T-cell (primary cell): ENCODE results near the gene FMNL3. TPM values are rescaled to one million over a fixed set of nuclear protein-coding genes. Genes with fewer than 3 reads are reported as not detected.

Experiments
- ATAC-seq, 4 experiments: fragments of 200-7000 bp in 3 of 4; fragments of 150-1000 bp in 1 of 4; cut with Tn5 transposase; replicated peaks in 1 of 4; 1 replicate in 3 of 4; 2 replicates in 1 of 4; pipeline ENCODE4 v1.10.0; 2021; ENCODE audit warnings: moderate library complexity in 3 of 4, mild to moderate bottlenecking in 2 of 4, moderate number of reproducible peaks in 1 of 4
- CTCF ChIA-PET, 2 donors: fragments of 300-600 bp; sonication (Branson Sonifier 250); formaldehyde crosslinking; loops; one replicate each; lab custom pipeline; 2022; ENCODE audit warnings: antibody characterized with exemption in 2 of 2; lab: Charles Lee
- POLR2A ChIA-PET, 2 donors: fragments of 300-600 bp; sonication (Branson Sonifier 250); formaldehyde crosslinking; loops; one replicate each; lab custom pipeline; 2022; ENCODE audit warnings: antibody characterized with exemption in 2 of 2; lab: Charles Lee
- DNase-seq, 35 experiments: peaks; one replicate each; pipeline versions ENCODE4 v3.0.0 to v3.0.0-alpha.2; 2013 to 2023
- H3K27ac ChIP-seq: one replicate; pipeline ENCODE4 v1.5.1; 2013; ENCODE audit warnings: low read length
- H3K27me3 ChIP-seq, 2 experiments: replicated peaks in 1 of 2; 1 replicate in 1 of 2; 2 replicates in 1 of 2; pipeline versions ENCODE4 v1.6.1 to v1.7.0; 2013; ENCODE audit warnings: low read length in 1 of 2, mixed read lengths in 1 of 2; ENCODE audit not compliant: control insufficient read depth in 2 of 2, insufficient read depth in 2 of 2; ENCODE audit errors: extremely low read depth in 1 of 2
- H3K36me3 ChIP-seq, 2 donors: 1 replicate in 1 of 2; 2 replicates in 1 of 2; pipeline versions ENCODE4 v1.6.1 to v1.7.0; 2013; ENCODE audit warnings: low read length in 1 of 2; ENCODE audit not compliant: control insufficient read depth in 2 of 2, insufficient read depth in 1 of 2; ENCODE audit errors: extremely low read depth in 1 of 2
- H3K4me1 ChIP-seq, 2 experiments: 1 replicate in 1 of 2; 2 replicates in 1 of 2; pipeline versions ENCODE4 v1.6.1 to v1.7.0; 2013; ENCODE audit warnings: low read length in 2 of 2, mixed read lengths in 1 of 2; ENCODE audit not compliant: insufficient read depth in 2 of 2, control insufficient read depth in 1 of 2; ENCODE audit errors: extremely low read depth in 1 of 2
- H3K4me3 ChIP-seq, 2 donors: 1 replicate in 1 of 2; 2 replicates in 1 of 2; pipeline versions ENCODE4 v1.5.1 to v1.7.0; 2013; ENCODE audit warnings: mild to moderate bottlenecking in 2 of 2, low read length in 1 of 2, moderate library complexity in 1 of 2; ENCODE audit not compliant: control insufficient read depth in 1 of 2; ENCODE audit errors: extremely low read depth in 1 of 2
- H3K9me3 ChIP-seq: 2 replicates; pipeline ENCODE4 v1.7.0; 2013
- H3K27ac Mint-ChIP-seq, 2 donors: one replicate each; pipeline ENCODE4 v1.8.0; 2020 to 2021; ENCODE audit warnings: mild to moderate bottlenecking in 2 of 2, mixed read lengths in 2 of 2
- H3K27me3 Mint-ChIP-seq, 2 donors: one replicate each; pipeline ENCODE4 v1.8.0; 2021 to 2022; ENCODE audit warnings: mixed read lengths in 2 of 2
- H3K36me3 Mint-ChIP-seq: one replicate; pipeline ENCODE4 v1.8.0; 2021; ENCODE audit warnings: mixed read lengths
- H3K4me1 Mint-ChIP-seq, 3 donors: one replicate each; pipeline ENCODE4 v1.8.0; 2020 to 2022; ENCODE audit warnings: mixed read lengths in 3 of 3, mild to moderate bottlenecking in 1 of 3
- H3K4me3 Mint-ChIP-seq, 3 donors: one replicate each; pipeline ENCODE4 v1.8.0; 2020 to 2022; ENCODE audit warnings: mild to moderate bottlenecking in 3 of 3, mixed read lengths in 3 of 3, moderate library complexity in 3 of 3
- H3K9me3 Mint-ChIP-seq, 3 donors: one replicate each; pipeline ENCODE4 v1.8.0; 2020 to 2022; ENCODE audit warnings: mixed read lengths in 3 of 3
- WGBS: methylation state at CpG from one replicate; pipeline ENCODE4 v1.1.5; 2013; ENCODE audit warnings: missing lambda C conversion rate; ENCODE audit not compliant: insufficient coverage; 5-methylcytosine and 5-hydroxymethylcytosine counted together
- total RNA-seq, 35 experiments: library from RNA in 6 of 35; stranded (reverse) in 6 of 35; fragments of 120-200 nt in 1 of 35; gene quantifications; one replicate each; pipeline versions ENCODE4 v1.2.1 to v1.2.4 and lab custom pipeline; 2013 to 2026

The FMNL3 gene
- total RNA-seq, 5 donors from 2014 or later (not counting 1 experiment from before 2014, with no cell fraction given), result 34.2 to 45.5 (median 41.1) TPM

- H3K9me3 Mint-ChIP-seq, result no peaks in the 10 kb centered on the region
- H3K4me1 ChIP-seq, result peaks cover 8 to 32% of the 10 kb centered on the region in 2 experiments
- peak; percentile 63 to 92 (median 79) for DNase-seq
- no peak overlapping the region for H3K4me3 ChIP-seq
- peak overlapping the region; percentile 48 for H3K27ac ChIP-seq
- peak overlapping the region; percentile 78 to 88 for H3K27ac Mint-ChIP-seq
- ChIA-PET POLR2A (interaction anchor here (0.5 to 1.8 kb wide), 3 partner anchors 18 to 97 kb away, joined by 5 to 9 read pairs (median 8); partner anchors contain the start of gene TMBIM6 (in 1 of the 2)), CTCF (interaction anchor here (0.6 to 6.4 kb wide), 15 partner anchors 10 to 897 kb away, joined by 3 to 100 read pairs (median 4); partner anchors contain the start of genes FMNL3 (in 2 of the 2) and TMBIM6 (in 1 of the 2))
- peaks cover 15 to 51% of the 10 kb centered on the region in 2 donors for H3K36me3 ChIP-seq
- no peaks in the 10 kb centered on the region for H3K27me3 Mint-ChIP-seq
- H3K4me3 Mint-ChIP-seq, result peak overlapping the region in 1 of 3 donors; percentile 51
- peak; percentile 89 to 97 (median 92) for ATAC-seq
- no peaks in the 10 kb centered on the region for H3K9me3 ChIP-seq
- WGBS, result 0% methylated on average over 1 of the region's 2 CpGs
- no peaks in the 10 kb centered on the region for H3K27me3 ChIP-seq
- H3K4me1 Mint-ChIP-seq, result peaks cover 33 to 42% (median 37%) of the 10 kb centered on the region in 3 donors
- peaks cover 17% of the 10 kb centered on the region for H3K36me3 Mint-ChIP-seq
Measured at GRCh38 chr12:49644620-49644994, 62.6 kb downstream of the FMNL3 start.

GRCh38 chr12:49643961-49644619 lies 63.1 kb downstream of the FMNL3 start:
- no peaks in the 10 kb centered on the region for H3K27me3 ChIP-seq
- peak; percentile 6 to 46 (median 11) for ATAC-seq
- Mint-ChIP-seq H3K9me3 (no peaks in the 10 kb centered on the region), H3K27ac (peak overlapping the region; percentile 78 to 88), H3K4me3 (peak overlapping the region in 1 of 3 donors; percentile 51), H3K4me1 (peaks cover 37 to 45% (median 37%) of the 10 kb centered on the region in 3 donors), H3K36me3 (peaks cover 13% of the 10 kb centered on the region), H3K27me3 (no peaks in the 10 kb centered on the region)
- peaks cover 8 to 30% of the 10 kb centered on the region in 2 experiments for H3K4me1 ChIP-seq
- no peak overlapping the region for H3K27ac ChIP-seq
- ChIA-PET POLR2A (interaction anchor here (0.5 to 1.8 kb wide), 3 partner anchors 19 to 97 kb away, joined by 5 to 9 read pairs (median 8); partner anchors contain the start of gene TMBIM6 (in 1 of the 2)), CTCF (interaction anchor here (0.6 to 6.4 kb wide), 8 partner anchors 19 to 897 kb away, joined by 3 to 100 read pairs (median 8); partner anchors contain the start of genes FMNL3 (in 1 of the 2) and TMBIM6 (in 1 of the 2))
- H3K9me3 ChIP-seq, result no peaks in the 10 kb centered on the region
- 89% methylated on average over 3 of the region's 10 CpGs for WGBS
- peaks cover 12 to 45% of the 10 kb centered on the region in 2 donors for H3K36me3 ChIP-seq
- DNase-seq, result no peak
- no peak overlapping the region for H3K4me3 ChIP-seq

GRCh38 chr12:49643135-49643534 lies 64.1 kb downstream of the FMNL3 start:
- H3K4me1 Mint-ChIP-seq, result peaks cover 30 to 37% (median 30%) of the 10 kb centered on the region in 3 donors
- no CpG with 5 or more reads among the region's 7 CpGs for WGBS
- no peaks in the 10 kb centered on the region for H3K9me3 ChIP-seq
- CTCF ChIA-PET, result interaction anchor here (2.9 to 6.4 kb wide), 2 partner anchors 63 to 66 kb away, joined by 36 to 100 read pairs; partner anchors contain the start of gene FMNL3 (in 1 of the 2)
- DNase-seq (no peak), ATAC-seq (no peak)
- no peak overlapping the region for H3K27ac ChIP-seq
- H3K4me3 ChIP-seq, result no peak overlapping the region
- peaks cover 8 to 21% of the 10 kb centered on the region in 2 experiments for H3K4me1 ChIP-seq
- peaks cover 3% of the 10 kb centered on the region for H3K36me3 Mint-ChIP-seq
- H3K4me3 Mint-ChIP-seq, result no peak overlapping the region
- H3K27me3 Mint-ChIP-seq, result no peaks in the 10 kb centered on the region
- H3K9me3 Mint-ChIP-seq, result no peaks in the 10 kb centered on the region
- POLR2A ChIA-PET, result interaction anchor here in 1 of 2 donors (0.6 kb wide), 1 partner anchor 48 kb away, joined by 11 read pairs; no protein-coding TSS in a partner anchor
- H3K27me3 ChIP-seq, result no peaks in the 10 kb centered on the region
- peaks cover 8 to 38% of the 10 kb centered on the region in 2 donors for H3K36me3 ChIP-seq
- H3K27ac Mint-ChIP-seq, result no peak overlapping the region

GRCh38 chr12:49642370-49642802 lies 64.8 kb downstream of the FMNL3 start:
- H3K27ac Mint-ChIP-seq, result peak overlapping the region in 1 of 2 donors; percentile 52
- Histone ChIP-seq H3K27ac (no peak overlapping the region), H3K4me3 (no peak overlapping the region), H3K27me3 (no peaks in the 10 kb centered on the region), H3K4me1 (peaks cover 8 to 20% of the 10 kb centered on the region in 2 experiments), H3K9me3 (no peaks in the 10 kb centered on the region), H3K36me3 (peaks cover 8 to 32% of the 10 kb centered on the region in 2 donors)
- CTCF ChIA-PET, result interaction anchor here in 1 of 2 donors (1.1 kb wide), 1 partner anchor 66 kb away, joined by 3 read pairs; no protein-coding TSS in a partner anchor
- no peak for ATAC-seq
- H3K27me3 Mint-ChIP-seq, result no peaks in the 10 kb centered on the region
- POLR2A ChIA-PET, result interaction anchor here in 1 of 2 donors (0.6 kb wide), 1 partner anchor 62 kb away, joined by 10 read pairs; no protein-coding TSS in a partner anchor
- no peak overlapping the region for H3K4me3 Mint-ChIP-seq
- H3K9me3 Mint-ChIP-seq, result no peaks in the 10 kb centered on the region
- H3K36me3 Mint-ChIP-seq, result no peaks in the 10 kb centered on the region
- 93% methylated on average over 11 of the region's 11 CpGs for WGBS
- peaks cover 25 to 40% (median 28%) of the 10 kb centered on the region in 3 donors for H3K4me1 Mint-ChIP-seq
- no peak for DNase-seq

GRCh38 chr12:49641748-49642369 lies 65.3 kb downstream of the FMNL3 start:
- no peak overlapping the region for H3K27ac Mint-ChIP-seq
- CTCF ChIA-PET, result interaction anchor here (0.6 to 1.1 kb wide), 2 partner anchors 50 to 67 kb away, joined by 3 to 5 read pairs; no protein-coding TSS in a partner anchor
- no peaks in the 10 kb centered on the region for H3K9me3 Mint-ChIP-seq
- Histone ChIP-seq H3K27ac (no peak overlapping the region), H3K4me1 (peaks cover 8 to 23% of the 10 kb centered on the region in 2 experiments), H3K36me3 (peaks cover 8 to 30% of the 10 kb centered on the region in 2 donors), H3K27me3 (no peaks in the 10 kb centered on the region), H3K9me3 (no peaks in the 10 kb centered on the region), H3K4me3 (no peak overlapping the region)
- peaks cover 29 to 46% (median 31%) of the 10 kb centered on the region in 3 donors for H3K4me1 Mint-ChIP-seq
- no peaks in the 10 kb centered on the region for H3K36me3 Mint-ChIP-seq
- WGBS, result 94% methylated on average over 17 of the region's 17 CpGs
- H3K4me3 Mint-ChIP-seq, result no peak overlapping the region
- no peaks in the 10 kb centered on the region for H3K27me3 Mint-ChIP-seq
- no peak for DNase-seq
- POLR2A ChIA-PET, result interaction anchor here in 1 of 2 donors (0.6 kb wide), 1 partner anchor 63 kb away, joined by 10 read pairs; no protein-coding TSS in a partner anchor
- ATAC-seq, result no peak
